K562 (cell line): Measurements from ENCODE around the gene SPRED2. TPM values are rescaled to one million over a fixed set of nuclear protein-coding genes. Genes with fewer than 3 reads are reported as not detected.

Experiments
- ATAC-seq: fragments of 200-7000 bp; cut with Tn5 transposase; 3 replicates; pipeline ENCODE4 v1.9.1; 2020; ENCODE audit warnings: moderate library complexity
- BruUV-seq: library from RNA; stranded (reverse); fragments of 400-500 nt; replicated peaks from 2 replicates; lab custom pipeline; 2021; lab: Mats Ljungman, UMichigan
- CTCF ChIA-PET: fragments of 300-600 bp; formaldehyde crosslinking; extraction: SDS; loops from one replicate; lab custom pipeline; 2021; ENCODE audit warnings: low intra/inter-chr PET ratio; lab: Yijun Ruan, JAX
- POLR2A ChIA-PET: fragments of 300-600, 350-650 bp; sonication (Branson Sonifier 250); formaldehyde crosslinking; extraction: SDS; loops from one replicate; lab custom pipeline; 2021; ENCODE audit warnings: antibody characterized with exemption, inconsistent platforms; lab: Yijun Ruan, JAX
- DNase-seq, 4 experiments: peaks; one replicate each; pipeline versions ENCODE4 v3.0.0 to v3.0.0-alpha.2; 2011 to 2018; ENCODE audit warnings: low spot score in 3 of 4, mixed read lengths in 3 of 4; ENCODE audit errors: extremely low read depth in 1 of 4
- FAIRE-seq: peaks from 2 replicates; lab custom pipeline; 2011; peaks lifted over from hg19 to GRCh38; lab: Jason Lieb, UNC
- H2AFZ ChIP-seq: 2 replicates; pipeline ENCODE4 v1.6.0; 2011; ENCODE audit warnings: low read depth, low read length, control low read depth, inconsistent platforms
- H3K27ac ChIP-seq: fragments of 200-600 bp; 3 replicates; pipeline ENCODE4 v1.8.0; 2011; ENCODE audit warnings: low read depth, mild to moderate bottlenecking, control low read depth, inconsistent platforms, low read length, moderate library complexity, mixed read lengths; ENCODE audit errors: extremely low read depth
- H3K27me3 ChIP-seq, 2 experiments: fragments of 300-600 bp in 1 of 2; 2 replicates in 1 of 2; 3 replicates in 1 of 2; pipeline versions ENCODE4 v1.6.0 to v1.8.0; 2011; ENCODE audit warnings: inconsistent platforms in 2 of 2, low read length in 2 of 2, mild to moderate bottlenecking in 1 of 2, mixed read lengths in 1 of 2, moderate library complexity in 1 of 2; ENCODE audit not compliant: control insufficient read depth in 2 of 2, insufficient read depth in 2 of 2
- H3K36me3 ChIP-seq: fragments of 300-600 bp; 3 replicates; pipeline ENCODE4 v1.8.0; 2011; ENCODE audit warnings: mild to moderate bottlenecking, low read length, inconsistent platforms; ENCODE audit not compliant: control insufficient read depth, insufficient read depth
- H3K4me1 ChIP-seq, 2 experiments: fragments of 200-600 bp in 1 of 2; replicated peaks in 1 of 2; 2 replicates in 1 of 2; 3 replicates in 1 of 2; pipeline versions ENCODE4 v1.5.1 to v1.8.0; 2011; ENCODE audit warnings: inconsistent platforms in 2 of 2, low read length in 2 of 2, mild to moderate bottlenecking in 1 of 2, mixed read lengths in 1 of 2, moderate library complexity in 1 of 2; ENCODE audit not compliant: control insufficient read depth in 2 of 2, insufficient read depth in 2 of 2
- H3K4me2 ChIP-seq: 2 replicates; pipeline ENCODE4 v1.6.1; 2011; ENCODE audit warnings: low read length, control low read depth, inconsistent platforms, mixed read lengths; ENCODE audit not compliant: insufficient read depth
- H3K4me3 ChIP-seq: fragments of 200-600 bp; sonication (generic), shearing (Covaris generic); 2 replicates; pipeline ENCODE4 v1.5.1; 2016; ENCODE audit warnings: control low read depth, inconsistent platforms
- H3K79me2 ChIP-seq: fragments of 200-600 bp; 3 replicates; pipeline ENCODE4 v1.8.0; 2011; ENCODE audit warnings: low read length, inconsistent platforms; ENCODE audit not compliant: control insufficient read depth, insufficient read depth
- H3K9ac ChIP-seq, 2 experiments: 2 replicates each; pipeline versions ENCODE4 v1.6.0 to v1.6.1; 2011; ENCODE audit warnings: low read depth in 2 of 2, low read length in 2 of 2, control low read depth in 1 of 2, inconsistent platforms in 1 of 2, mild to moderate bottlenecking in 1 of 2, mixed read lengths in 1 of 2; ENCODE audit not compliant: insufficient read depth in 1 of 2
- H3K9me1 ChIP-seq: one replicate; pipeline ENCODE4 v1.6.0; 2011; ENCODE audit warnings: inconsistent platforms, mild to moderate bottlenecking, low read length, moderate library complexity; ENCODE audit not compliant: control insufficient read depth, insufficient read depth
- H3K9me3 ChIP-seq: replicated peaks from 2 replicates; pipeline ENCODE4 v1.5.1; 2011; ENCODE audit warnings: low read depth, low read length, inconsistent platforms; ENCODE audit not compliant: control insufficient read depth, insufficient read depth
- H4K20me1 ChIP-seq: replicated peaks from 2 replicates; pipeline ENCODE4 v1.6.1; 2011; ENCODE audit warnings: low read length, inconsistent platforms, mixed read lengths; ENCODE audit not compliant: control insufficient read depth, insufficient read depth
- HDGF ChIP-seq: fragments of 450-650 bp; IDR thresholded peaks from 2 replicates; pipeline ENCODE4 v1.6.1; 2016
- HOXB6 ChIP-seq: fragments of 250-450 bp; sonication (Bioruptor Pico); IDR thresholded peaks from 2 replicates; pipeline ENCODE4 v1.5.1; 2022; ENCODE audit warnings: mild to moderate bottlenecking, borderline replicate concordance
- MYC ChIP-seq, 2 experiments: fragments of 250-450 bp in 1 of 2; sonication (Bioruptor Pico) in 1 of 2; IDR thresholded peaks; 2 replicates each; pipeline versions ENCODE4 v1.5.1 to v1.6.1; 2012 to 2021; ENCODE audit warnings: low read depth in 2 of 2, borderline replicate concordance in 1 of 2, improper control_type of control experiment in 1 of 2, low read length in 1 of 2, mild to moderate bottlenecking in 1 of 2, moderate library complexity in 1 of 2
- PML ChIP-seq: IDR thresholded peaks from 2 replicates; pipeline ENCODE4 v1.6.1; 2012; ENCODE audit warnings: low read length, inconsistent platforms
- SPI1 ChIP-seq: IDR thresholded peaks from 2 replicates; pipeline ENCODE4 v1.6.1; 2011; ENCODE audit warnings: low read depth, low read length, control low read depth, borderline replicate concordance
- ZNF766 ChIP-seq: fragments of 200-800 bp; sonication (Bioruptor generic); conservative IDR thresholded peaks from 2 replicates; pipeline ENCODE4 v1.6.1; 2016; ENCODE audit warnings: missing genetic modification characterization, missing compliant biosample characterization
- WGBS: fragments of 100-300 bp; shearing (Covaris generic); methylation state at CpG from one replicate; pipeline ENCODE4 v1.1.6; 2016; ENCODE audit warnings: low coverage, mixed read lengths; ENCODE audit not compliant: insufficient coverage; ENCODE audit errors: missing lambda C conversion rate; 5-methylcytosine and 5-hydroxymethylcytosine counted together
- in situ Hi-C: fragments of 300-500 bp; cut with MboI; formaldehyde crosslinking; loops from 4 replicates; pipeline ENCODE4 v1.15.0; 2018; ENCODE audit warnings: inconsistent platforms, mixed read lengths
- intact Hi-C: fragments of 100-400 bp; cut with micrococcal nuclease; formaldehyde crosslinking; loops from 2 replicates; pipeline ENCODE4 v1.14.2; 2022
- polyA plus RNA-seq, 8 experiments: library from polyadenylated mRNA; depleted of rRNA in 4 of 8; stranded (reverse) in 5 of 8; unstranded in 3 of 8; fragments of >200 nt; fragmentation: Nextera tagmentation in 2 of 8; fragmentation: Illumina TruSeq in 1 of 8; extraction: Ambion mirVana in 2 of 8; extraction: Trizol in 1 of 8; gene quantifications; 2 replicates each; pipeline versions ENCODE4 v1.2.1 to v1.2.3, GENCODE V29; 2011 to 2014; ENCODE audit warnings: inconsistent platforms in 1 of 8, missing spikeins in 1 of 8
- total RNA-seq, 7 experiments: library from RNA; depleted of rRNA in 6 of 7; stranded (reverse); fragments of >200 nt in 6 of 7; fragmentation: Illumina TruSeq in 2 of 7; extraction: Trizol in 2 of 7; gene quantifications; 2 replicates each; pipeline versions ENCODE4 v1.2.1 to v1.2.3, GENCODE V29; 2011 to 2021; ENCODE audit warnings: low replicate concordance in 1 of 7

The SPRED2 gene
- total and polyA plus RNA-seq, 9 of the 15 experiments (the other 6 are each of a cell fraction or from before 2014, with no cell fraction given): 4.6 to 50.8 (median 14.1) TPM

DNA sequence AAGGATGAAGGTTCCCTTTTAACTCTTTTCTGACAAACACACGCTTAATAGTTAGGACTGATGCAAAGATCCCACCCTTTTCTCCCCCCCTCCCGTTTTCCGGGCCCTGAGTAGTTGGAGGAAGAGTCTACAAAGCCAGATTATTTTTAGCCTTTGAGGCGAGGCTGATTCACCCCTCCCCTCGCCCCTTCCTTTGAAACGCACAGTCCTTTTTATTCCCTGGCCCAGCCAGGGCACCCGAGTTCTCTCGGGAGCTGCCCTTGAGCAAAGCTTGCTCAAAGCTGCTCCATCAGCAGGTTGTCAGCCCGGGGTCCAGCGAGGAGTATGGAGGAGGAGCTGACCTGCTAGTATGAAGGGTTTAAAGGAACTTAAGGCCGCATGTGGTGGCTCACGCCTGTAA lies 47.1 kb upstream of the SPRED2 start (continued):
- TF ChIP-seq MYC (IDR thresholded peaks at IDR 0.05; ENCODE audit: low read depth, low read length) (no peak), MYC (CRISPR knock-in tag; IDR thresholded peaks at IDR 0.05; ENCODE audit: borderline replicate concordance, low read depth) (no peak), HOXB6 (CRISPR knock-in tag) (no peak), HDGF (no peak)
- TF ChIP-seq, all 486 proteins: peak for 0

DNA sequence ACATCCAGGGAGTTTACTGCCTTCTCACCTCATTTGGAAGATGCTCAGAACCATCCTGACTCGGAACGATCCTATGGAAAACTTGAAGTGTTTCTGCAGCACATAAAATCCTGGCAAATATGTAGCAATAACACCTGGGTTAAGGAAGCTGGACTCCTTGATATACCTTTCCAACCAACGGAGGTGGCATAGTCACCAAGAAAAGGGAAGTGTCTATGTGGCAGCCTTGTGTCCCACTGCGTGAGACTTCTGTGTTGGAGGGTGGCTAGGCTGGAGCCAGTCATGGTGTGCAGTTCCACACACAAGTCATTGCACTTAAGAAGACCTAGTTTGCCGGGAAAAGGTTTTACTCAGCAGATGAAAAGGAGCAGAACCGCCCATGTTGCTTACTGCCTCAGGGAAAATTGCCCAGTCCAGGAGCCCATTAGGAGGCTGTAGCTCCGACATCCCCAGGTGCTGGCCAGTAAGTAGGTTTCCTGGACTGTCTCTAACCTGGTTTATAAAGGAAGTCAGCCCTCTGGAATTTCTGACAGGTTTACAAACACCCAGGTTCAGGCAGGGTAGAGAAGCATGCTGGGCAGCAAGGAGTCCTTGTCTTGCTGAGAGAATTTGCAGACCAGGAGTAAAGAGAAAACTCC lies 46.2 kb upstream of the SPRED2 start:
- Histone ChIP-seq H4K20me1 (no peaks in the 10 kb centered on the region), H3K4me2 (no peak overlapping the region), H3K79me2 (no peaks in the 10 kb centered on the region), H3K9me3 (no peaks in the 10 kb centered on the region; the same call in 1 of the 2 replicates), H3K27me3 (no peaks in the 10 kb centered on the region), H3K9ac (no peak overlapping the region), H3K36me3 (no peaks in the 10 kb centered on the region), H3K4me3 (no peak overlapping the region)
- POLR2A ChIA-PET: interaction anchor here (1.6 kb wide), 1 partner anchor 41 kb away, joined by 6 read pairs; no protein-coding TSS in a partner anchor
- 60% methylated on average over 7 of the region's 7 CpGs for WGBS
- in situ Hi-C loops: no loop called here
- ATAC-seq (no peak), DNase-seq (no peak), FAIRE-seq (no peak)
- CTCF ChIA-PET: no interaction called here
- intact Hi-C loops: no loop called here
- BruUV-seq: no TSS peak
- TF ChIP-seq PML (no peak), ZNF766 (CRISPR knock-in tag) (no peak), SPI1 (peak; percentile 55; the same call in 1 of the 2 replicates)
- TF ChIP-seq, all 486 proteins: peak for 1
- Histone ChIP-seq H3K4me1 (peaks cover 2 to 10% of the 10 kb centered on the region in 2 experiments; a peak in 1 of 5 replicates), H2AFZ (no peak overlapping the region), H3K27ac (no peak overlapping the region), H3K9me1 (no peaks in the 10 kb centered on the region)
